Globus pallidus (tissue), 1 donor: ENCODE data around the gene DISC1.

Experiments used
- DNase-seq: peaks from one replicate; pipeline ENCODE4 v3.0.0-alpha.2; 2015; ENCODE audit warnings: low spot score

Gene DISC1

DNA sequence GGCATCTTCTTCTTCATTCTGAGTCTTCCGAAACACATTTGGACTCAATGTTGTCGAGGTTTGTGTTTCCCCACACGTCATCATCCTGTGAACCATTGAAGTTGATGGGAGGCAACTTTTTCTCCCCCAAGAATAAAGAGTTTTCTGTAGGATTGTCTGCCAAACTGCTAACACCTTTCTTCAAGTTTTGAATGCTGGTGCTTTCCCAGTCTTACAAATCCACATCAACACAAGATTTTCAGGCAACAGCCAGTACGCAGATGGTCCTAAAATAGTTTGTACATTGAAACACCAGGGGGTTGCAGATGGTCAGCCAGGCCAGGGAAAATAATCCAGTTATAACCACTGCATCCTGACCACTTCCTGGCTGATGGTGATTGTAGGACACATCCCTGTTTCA, 187.9 kb downstream of the DISC1 start:
- DNase-seq: no peak

DNA sequence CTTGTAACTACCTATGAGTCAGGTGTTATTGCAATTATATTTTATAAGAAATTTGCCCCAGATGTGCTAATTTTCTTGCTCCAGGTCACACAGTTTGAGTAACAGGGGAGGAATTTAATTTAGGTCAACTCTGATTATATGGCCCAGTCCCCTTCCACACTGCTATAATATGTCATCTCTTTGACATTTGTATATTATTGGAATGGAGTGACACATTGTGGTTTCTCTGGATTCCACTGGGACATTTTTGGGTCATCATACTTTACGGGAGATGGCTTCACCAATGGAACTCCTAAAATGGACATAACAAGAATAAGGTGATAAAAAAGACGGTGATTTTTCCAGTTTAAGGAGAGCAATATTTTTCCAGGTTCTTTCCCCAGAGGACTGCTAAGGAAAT, 191.2 kb downstream of the DISC1 start:
- no peak for DNase-seq

DNA sequence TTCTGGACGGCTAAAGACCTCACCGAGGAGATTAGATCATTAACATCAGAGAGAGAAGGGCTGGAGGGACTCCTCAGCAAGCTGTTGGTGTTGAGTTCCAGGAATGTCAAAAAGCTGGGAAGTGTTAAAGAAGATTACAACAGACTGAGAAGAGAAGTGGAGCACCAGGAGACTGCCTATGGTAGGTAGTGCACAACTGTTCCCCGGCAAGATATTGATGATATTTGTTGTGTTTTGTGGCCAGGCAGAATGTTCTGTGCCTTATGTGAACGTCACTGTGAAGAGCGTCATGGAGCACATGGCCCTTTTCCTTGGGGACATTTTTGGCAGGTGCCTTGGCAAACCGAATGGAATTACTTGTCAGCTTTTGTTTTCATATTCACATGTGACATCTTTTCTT, 191.7 kb downstream of the DISC1 start:
- DNase-seq: no peak

GRCh38 chr1:231821281-231821680, 194.7 kb downstream of the DISC1 start:
- no peak for DNase-seq

GRCh38 chr1:231822041-231822440, 195.5 kb downstream of the DISC1 start:
- DNase-seq: no peak

GRCh38 chr1:231826566-231826965, 200.0 kb downstream of the DISC1 start:
- no peak for DNase-seq

GRCh38 chr1:231827337-231828105, 200.9 kb downstream of the DISC1 start:
- DNase-seq: no peak

DNA sequence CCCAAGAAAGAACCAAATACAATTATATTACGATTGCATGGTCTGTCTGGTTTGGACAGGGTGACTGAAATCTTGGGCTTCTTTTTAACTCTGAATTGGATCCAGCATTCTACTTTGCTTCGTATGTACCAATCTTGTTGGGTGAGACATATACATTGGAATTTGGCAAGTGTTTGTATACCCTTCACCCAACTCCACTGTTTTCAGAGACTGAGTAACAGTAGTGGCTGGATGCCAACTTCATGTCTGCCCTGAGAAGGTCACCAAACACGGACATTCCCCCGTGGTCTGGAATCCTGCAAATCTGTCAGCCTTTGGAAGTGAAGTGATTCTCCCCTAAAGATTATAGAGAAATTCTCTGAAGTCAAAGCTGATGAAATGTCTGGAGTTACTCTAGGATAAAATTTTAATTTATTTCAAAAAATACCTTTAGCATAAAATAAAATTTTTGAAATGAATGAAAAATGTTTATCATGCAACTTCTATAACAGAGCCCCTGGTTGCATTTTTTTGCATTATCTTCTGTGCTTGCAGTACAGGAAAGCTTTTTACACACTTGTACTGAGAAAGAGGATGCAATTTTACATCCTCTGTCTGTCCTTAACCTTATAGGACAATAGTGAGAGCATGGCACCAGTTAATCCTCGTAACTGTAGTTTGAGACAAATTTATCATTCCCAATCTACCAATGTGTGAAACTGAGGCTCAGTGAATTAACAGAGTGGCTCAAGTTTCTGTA, 201.8 kb downstream of the DISC1 start:
- DNase-seq: no peak

GRCh38 chr1:231829332-231829731, 202.7 kb downstream of the DISC1 start:
- DNase-seq: no peak

- DNase-seq: no peak
Measured at GRCh38 chr1:231836227-231836893, 209.8 kb downstream of the DISC1 start.

DNA sequence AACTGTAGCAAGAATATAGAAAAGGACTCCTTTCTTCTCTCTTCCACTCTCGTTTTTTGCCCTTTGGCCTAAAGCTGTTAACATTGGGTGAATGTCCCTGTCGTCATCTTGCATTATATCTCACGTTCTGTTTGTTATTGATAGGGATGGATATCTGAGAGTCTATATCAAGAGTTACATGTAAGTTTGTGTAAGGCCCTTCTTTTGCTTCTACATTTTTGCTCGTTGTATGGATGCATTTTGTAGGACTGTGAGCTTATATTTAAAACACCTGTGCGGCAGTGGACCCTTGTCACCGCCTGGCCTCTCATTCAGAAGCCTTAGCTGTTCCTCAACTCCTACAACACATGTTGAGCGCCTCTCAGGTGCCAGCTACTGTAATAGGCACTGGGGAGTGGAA, 211.9 kb downstream of the DISC1 start:
- no peak for DNase-seq

DNA sequence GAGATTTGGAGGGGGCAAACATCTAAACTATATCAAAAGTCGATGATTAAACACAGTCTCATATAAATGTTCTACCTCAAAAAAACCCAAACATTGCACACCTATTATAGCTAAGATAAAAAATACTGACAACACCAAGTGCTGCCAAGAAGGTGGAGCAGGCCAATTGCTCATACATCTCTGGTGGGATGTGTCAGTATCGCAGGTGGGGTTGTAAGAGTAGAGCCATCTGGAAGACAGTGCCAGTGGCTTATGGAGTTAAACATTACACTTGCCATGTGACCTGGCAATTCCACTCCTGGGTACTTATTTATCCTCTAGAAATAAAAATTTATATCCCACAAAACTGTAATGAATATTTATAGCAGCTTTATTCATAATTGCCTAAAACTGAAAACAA, 213.4 kb downstream of the DISC1 start:
- no peak for DNase-seq

- no peak for DNase-seq
Measured at GRCh38 chr1:231841616-231842344, 215.2 kb downstream of the DISC1 start.

GRCh38 chr1:231842441-231842840, 215.9 kb downstream of the DISC1 start:
- DNase-seq: no peak

DNA sequence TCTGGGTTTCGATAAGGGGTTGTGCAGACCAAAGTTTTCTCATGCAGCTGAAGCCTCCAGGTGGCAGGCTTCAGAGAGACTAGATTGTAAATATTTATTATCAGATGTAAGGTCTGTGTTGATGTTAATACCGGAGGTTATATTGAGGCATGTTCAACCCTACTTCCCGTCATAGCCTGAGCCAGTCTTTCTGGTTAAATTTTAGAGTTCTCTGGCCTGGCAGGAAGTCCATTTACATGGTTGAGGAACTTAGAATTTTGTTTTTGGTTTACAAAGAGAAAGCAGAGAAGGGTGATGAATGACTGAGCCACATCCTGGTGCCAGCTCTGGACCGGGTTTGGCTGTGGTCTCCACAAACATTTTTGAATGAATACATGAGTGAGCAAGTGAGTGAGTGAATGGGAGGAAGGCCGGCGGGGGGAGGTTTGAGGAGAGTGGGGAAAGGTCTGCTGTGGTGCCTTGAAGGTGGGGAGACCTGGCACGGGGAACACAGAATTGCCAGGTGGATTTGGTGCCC, 218.5 kb downstream of the DISC1 start:
- DNase-seq: no peak

- no peak for DNase-seq
Measured at GRCh38 chr1:231847612-231848397, 221.2 kb downstream of the DISC1 start.

- no peak for DNase-seq
Measured at GRCh38 chr1:231849981-231850380, 223.4 kb downstream of the DISC1 start.

GRCh38 chr1:231850786-231851185, 224.2 kb downstream of the DISC1 start:
- no peak for DNase-seq

DNA sequence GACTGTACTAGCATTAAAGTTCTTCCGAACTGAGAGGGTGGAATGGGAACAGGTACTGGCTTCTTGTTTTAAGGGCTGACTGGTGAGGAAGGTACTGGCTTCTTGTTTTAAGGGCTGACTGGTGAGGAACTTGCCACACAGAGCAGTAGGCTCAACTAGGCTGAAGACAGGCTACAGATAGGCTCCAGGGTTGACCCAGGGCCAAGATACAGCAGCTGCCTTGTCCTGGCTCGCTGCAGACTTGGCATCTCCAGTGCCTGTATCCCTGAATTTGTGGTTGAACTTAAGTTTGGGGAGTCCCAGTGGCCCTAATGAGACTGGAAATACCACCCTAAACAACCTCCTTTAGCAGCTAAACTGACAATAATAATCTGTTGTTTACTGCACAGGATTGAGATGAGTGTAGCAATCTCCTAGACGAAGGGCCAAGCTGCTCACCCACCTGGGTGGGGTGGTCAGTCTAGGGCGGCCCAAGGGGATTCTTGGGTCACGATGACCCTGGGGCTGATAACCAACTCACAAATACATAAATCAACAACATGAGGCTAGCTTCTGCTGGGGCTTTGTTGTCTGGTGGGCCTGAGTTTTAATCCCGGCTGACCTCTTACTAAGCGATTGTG, 227.1 kb downstream of the DISC1 start:
- no peak for DNase-seq

DNA sequence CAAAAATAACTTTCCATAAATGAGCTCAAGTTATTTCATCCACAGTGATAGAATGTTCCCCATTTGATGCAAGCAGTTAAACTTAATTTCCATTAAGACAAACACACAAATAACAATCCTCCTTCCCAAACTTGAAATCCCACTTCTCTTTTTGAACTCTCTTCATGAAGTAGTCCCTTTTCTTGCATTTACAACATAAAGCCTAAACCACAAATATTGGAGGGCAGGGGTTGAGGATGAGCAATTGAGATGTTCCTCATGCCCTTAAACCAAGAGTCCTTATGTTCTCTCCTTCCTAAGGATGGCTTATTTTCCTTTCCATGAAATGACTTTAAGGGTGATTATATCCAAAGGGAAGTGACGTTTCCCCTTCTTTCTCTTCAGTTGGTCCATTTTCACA, 228.8 kb downstream of the DISC1 start:
- no peak for DNase-seq

- DNase-seq: no peak
Measured at GRCh38 chr1:231855926-231856325, 229.3 kb downstream of the DISC1 start.
